Activated naive CD4-positive, alpha-beta T cell treated with anti-CD3 and anti-CD28 coated beads, Interleukin-2, amount 10 ng/mL, durations not matched to agents 7 days and 5 days (primary cell): ENCODE data around the gene SLC29A3.

Experiments
- CTCF ChIA-PET: fragments of 350-600 bp; sonication (Branson Sonifier 250); formaldehyde crosslinking; loops from one replicate; lab custom pipeline; 2021; ENCODE audit warnings: antibody characterized with exemption; lab: Charles Lee
- DNase-seq: peaks from one replicate; pipeline ENCODE4 v3.0.0-alpha.2; 2020
- H3K27ac Mint-ChIP-seq: one replicate; pipeline ENCODE4 v1.8.0; 2021; ENCODE audit warnings: mild to moderate bottlenecking, moderate library complexity, mixed read lengths
- H3K27me3 Mint-ChIP-seq: one replicate; pipeline ENCODE4 v1.8.0; 2021; ENCODE audit warnings: mild to moderate bottlenecking, mixed read lengths
- H3K36me3 Mint-ChIP-seq: one replicate; pipeline ENCODE4 v1.8.0; 2021; ENCODE audit warnings: mixed read lengths
- H3K4me1 Mint-ChIP-seq: one replicate; pipeline ENCODE4 v1.8.0; 2021; ENCODE audit warnings: mixed read lengths
- H3K4me3 Mint-ChIP-seq: one replicate; pipeline ENCODE4 v1.8.0; 2021; ENCODE audit warnings: mild to moderate bottlenecking, moderate library complexity, mixed read lengths
- H3K9me3 Mint-ChIP-seq: one replicate; pipeline ENCODE4 v1.8.0; 2021; ENCODE audit warnings: mixed read lengths

The SLC29A3 gene

GRCh38 chr10:71326464-71326881 lies 7.4 kb downstream of the SLC29A3 start:
- H3K9me3 Mint-ChIP-seq, result no peaks in the 10 kb centered on the region
- peaks cover 9% of the 10 kb centered on the region for H3K4me1 Mint-ChIP-seq
- H3K27me3 Mint-ChIP-seq, result no peaks in the 10 kb centered on the region
- no peak overlapping the region for H3K4me3 Mint-ChIP-seq
- CTCF ChIA-PET, result no interaction called here
- no peak for DNase-seq
- H3K36me3 Mint-ChIP-seq, result peaks cover 11% of the 10 kb centered on the region
- H3K27ac Mint-ChIP-seq, result no peak overlapping the region

DNA sequence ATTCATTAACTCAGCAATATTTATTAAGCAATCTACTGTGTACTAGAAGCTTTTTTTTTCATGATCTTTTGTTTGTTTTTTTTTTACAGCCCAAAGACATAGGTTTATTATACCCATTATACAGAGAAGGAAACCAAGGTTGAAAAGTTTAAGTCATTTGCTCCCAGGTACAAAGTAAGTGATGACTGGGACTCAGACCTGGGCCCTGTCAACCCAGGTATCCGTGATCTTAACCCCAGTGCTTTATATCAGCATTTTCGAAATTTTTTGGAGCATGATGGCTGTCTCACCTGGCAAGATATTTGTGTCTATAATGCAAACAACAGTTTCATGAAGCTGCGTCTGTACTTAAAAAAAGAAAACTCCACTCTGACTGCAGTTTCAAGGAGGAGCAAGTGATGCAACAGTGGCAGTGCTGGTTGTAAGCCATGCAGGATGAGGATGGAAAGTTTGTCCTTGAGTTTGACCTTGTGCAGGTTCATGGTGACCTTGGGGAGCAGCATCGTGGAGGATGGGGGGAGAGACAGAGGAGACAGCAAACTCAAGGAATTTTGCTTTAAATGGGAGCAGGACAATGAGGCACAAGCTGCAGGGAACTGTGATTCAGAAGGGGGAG lies 11.8 kb downstream of the SLC29A3 start:
- no peaks in the 10 kb centered on the region for H3K27me3 Mint-ChIP-seq
- H3K4me3 Mint-ChIP-seq, result no peak overlapping the region
- CTCF ChIA-PET, result interaction anchor here (2.0 kb wide), 1 partner anchor 12 kb away, joined by 4 read pairs; the partner anchor contains the start of gene SLC29A3
- H3K27ac Mint-ChIP-seq, result no peak overlapping the region
- H3K9me3 Mint-ChIP-seq, result no peaks in the 10 kb centered on the region
- H3K36me3 Mint-ChIP-seq, result no peaks in the 10 kb centered on the region
- H3K4me1 Mint-ChIP-seq, result no peaks in the 10 kb centered on the region
- DNase-seq, result no peak

GRCh38 chr10:71331736-71332135 lies 12.7 kb downstream of the SLC29A3 start:
- DNase-seq, result no peak
- CTCF ChIA-PET, result interaction anchor here (0.9 to 2.0 kb wide), 3 partner anchors 12 to 481 kb away, joined by 3 to 4 read pairs (median 3); partner anchors contain the start of gene SLC29A3
- H3K27me3 Mint-ChIP-seq, result no peaks in the 10 kb centered on the region
- no peaks in the 10 kb centered on the region for H3K4me1 Mint-ChIP-seq
- no peak overlapping the region for H3K27ac Mint-ChIP-seq
- H3K36me3 Mint-ChIP-seq, result no peaks in the 10 kb centered on the region
- H3K9me3 Mint-ChIP-seq, result no peaks in the 10 kb centered on the region
- no peak overlapping the region for H3K4me3 Mint-ChIP-seq

- no peak for DNase-seq
- no peaks in the 10 kb centered on the region for H3K4me1 Mint-ChIP-seq
- H3K27me3 Mint-ChIP-seq, result no peaks in the 10 kb centered on the region
- no peak overlapping the region for H3K27ac Mint-ChIP-seq
- H3K9me3 Mint-ChIP-seq, result no peaks in the 10 kb centered on the region
- no peak overlapping the region for H3K4me3 Mint-ChIP-seq
- H3K36me3 Mint-ChIP-seq, result no peaks in the 10 kb centered on the region
- CTCF ChIA-PET, result interaction anchor here (0.9 to 2.0 kb wide), 3 partner anchors 11 to 480 kb away, joined by 3 to 4 read pairs (median 3); partner anchors contain the start of gene SLC29A3
Measured at GRCh38 chr10:71332466-71332865, 13.4 kb downstream of the SLC29A3 start.

DNA sequence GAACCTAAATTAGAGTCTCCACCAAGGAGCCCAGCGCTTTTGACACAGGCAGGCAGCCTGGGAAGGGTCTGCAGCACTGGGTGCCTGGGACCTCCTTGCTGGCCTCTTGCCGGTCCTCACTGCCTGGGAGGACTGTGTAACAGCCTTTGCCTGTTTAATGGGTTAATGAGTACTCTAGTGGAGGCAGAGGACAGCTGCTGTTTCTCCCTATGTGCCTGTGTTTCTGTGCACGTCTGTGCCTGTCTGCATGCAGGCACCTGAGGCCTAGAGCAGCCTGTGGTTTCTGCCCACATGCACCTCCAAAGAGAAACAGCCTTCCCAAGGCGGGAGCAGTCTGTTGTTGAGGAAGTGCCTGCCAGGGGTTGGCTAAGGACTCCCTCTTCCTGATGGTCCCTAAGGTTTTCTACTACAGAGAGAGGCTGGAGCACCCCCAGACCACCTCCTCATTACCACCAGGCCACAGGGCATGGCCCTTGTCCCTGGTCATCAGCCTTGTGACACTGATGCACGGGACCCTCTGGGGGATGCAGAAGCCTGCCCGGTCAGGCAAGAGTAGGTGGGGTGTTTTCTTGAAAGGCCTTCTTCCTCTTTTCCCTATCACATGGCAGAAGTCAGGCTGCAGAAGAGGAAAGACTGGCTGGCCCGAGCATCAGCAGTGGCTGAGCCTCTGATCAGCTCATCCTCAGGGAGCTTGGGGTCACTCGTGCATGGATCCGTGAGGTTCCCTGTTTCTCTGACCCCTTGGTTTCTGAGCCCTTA lies 14.2 kb downstream of the SLC29A3 start:
- no peak overlapping the region for H3K27ac Mint-ChIP-seq
- H3K4me3 Mint-ChIP-seq, result no peak overlapping the region
- DNase-seq, result no peak
- H3K9me3 Mint-ChIP-seq, result no peaks in the 10 kb centered on the region
- no peaks in the 10 kb centered on the region for H3K36me3 Mint-ChIP-seq
- CTCF ChIA-PET, result no interaction called here
- no peaks in the 10 kb centered on the region for H3K4me1 Mint-ChIP-seq
- H3K27me3 Mint-ChIP-seq, result no peaks in the 10 kb centered on the region

- CTCF ChIA-PET, result interaction anchor here (1.3 kb wide), 1 partner anchor 374 kb away, joined by 4 read pairs; no protein-coding TSS in a partner anchor
- Mint-ChIP-seq H3K27ac (no peak overlapping the region), H3K4me1 (no peaks in the 10 kb centered on the region), H3K4me3 (no peak overlapping the region), H3K27me3 (no peaks in the 10 kb centered on the region), H3K36me3 (no peaks in the 10 kb centered on the region), H3K9me3 (no peaks in the 10 kb centered on the region)
- no peak for DNase-seq
Measured at GRCh38 chr10:71334221-71334791, 15.2 kb downstream of the SLC29A3 start.

GRCh38 chr10:71335173-71335708 lies 16.2 kb downstream of the SLC29A3 start:
- H3K27me3 Mint-ChIP-seq, result no peaks in the 10 kb centered on the region

DNA sequence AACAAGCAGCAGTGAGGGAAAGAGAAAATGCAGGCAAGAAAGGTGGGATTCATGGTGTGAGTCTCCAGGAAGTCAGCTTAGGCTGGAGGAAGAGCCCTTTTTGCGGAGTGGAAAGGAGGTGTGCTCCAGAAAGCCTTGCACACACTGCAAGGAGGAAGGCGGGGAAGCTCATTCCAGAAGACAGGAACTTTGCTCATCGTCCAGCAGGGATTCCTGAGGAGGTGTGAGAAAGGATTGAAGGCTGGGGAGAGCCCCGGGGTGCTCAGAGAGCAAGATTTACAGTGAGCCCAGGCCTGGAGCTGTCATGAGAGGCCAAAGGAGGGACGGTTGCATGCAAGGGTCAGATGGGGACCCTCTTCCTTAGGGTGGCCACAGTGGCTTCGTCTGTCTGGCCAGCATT lies 17.6 kb downstream of the SLC29A3 start:
- no peaks in the 10 kb centered on the region for H3K4me1 Mint-ChIP-seq
- no peaks in the 10 kb centered on the region for H3K36me3 Mint-ChIP-seq
- no peak overlapping the region for H3K27ac Mint-ChIP-seq
- CTCF ChIA-PET, result no interaction called here
- no peak overlapping the region for H3K4me3 Mint-ChIP-seq
- H3K27me3 Mint-ChIP-seq, result no peaks in the 10 kb centered on the region
- no peaks in the 10 kb centered on the region for H3K9me3 Mint-ChIP-seq
- DNase-seq, result no peak

More at GRCh38 chr10:71335173-71335708, 16.2 kb downstream of the SLC29A3 start:
- H3K27ac Mint-ChIP-seq, result no peak overlapping the region
- H3K4me3 Mint-ChIP-seq, result no peak overlapping the region
- H3K4me1 Mint-ChIP-seq, result no peaks in the 10 kb centered on the region
- CTCF ChIA-PET, result interaction anchor here (0.8 to 1.3 kb wide), 2 partner anchors 15 to 373 kb away, joined by 3 to 4 read pairs; no protein-coding TSS in a partner anchor
- no peak for DNase-seq
- H3K9me3 Mint-ChIP-seq, result no peaks in the 10 kb centered on the region
- H3K36me3 Mint-ChIP-seq, result no peaks in the 10 kb centered on the region

GRCh38 chr10:71337219-71337701 lies 18.2 kb downstream of the SLC29A3 start:
- CTCF ChIA-PET, result no interaction called here

DNA sequence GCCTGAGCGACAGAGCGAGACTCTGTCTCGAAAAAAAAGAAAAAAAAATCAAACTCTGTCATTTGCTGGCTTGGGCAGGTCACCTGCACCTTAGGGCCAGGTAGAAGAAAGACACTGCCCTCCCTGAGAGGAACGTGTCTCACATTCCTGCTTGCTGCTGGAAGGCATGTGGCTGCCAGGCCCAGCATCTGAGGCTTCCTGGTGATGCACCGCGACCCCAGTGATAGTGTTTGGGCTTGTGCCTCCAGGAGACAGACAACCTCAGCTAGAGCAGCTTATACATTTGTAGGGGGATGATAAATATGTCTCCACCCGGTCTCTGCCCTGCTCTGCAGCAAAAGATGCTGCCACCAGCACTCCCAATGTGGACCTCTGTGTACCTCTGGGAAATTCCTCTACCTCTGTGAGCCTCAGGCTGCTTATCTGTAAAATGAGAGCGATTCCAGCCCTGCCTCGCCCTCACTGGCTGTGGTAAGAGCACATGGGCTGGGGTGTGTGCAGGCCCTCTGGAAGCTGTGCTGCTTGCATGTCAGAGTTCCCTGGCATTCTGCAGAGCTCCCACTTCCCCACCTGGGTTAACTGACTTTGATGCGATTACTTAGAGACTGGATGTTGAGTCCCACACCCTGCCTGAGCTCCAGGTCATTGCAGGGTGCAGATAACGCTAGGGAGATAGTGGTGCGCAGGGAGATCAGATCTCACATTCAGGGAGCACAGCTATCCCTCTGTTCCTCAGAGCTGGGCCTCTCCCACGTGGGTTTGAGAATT lies 19.9 kb downstream of the SLC29A3 start:
- H3K4me1 Mint-ChIP-seq, result no peaks in the 10 kb centered on the region
- no peaks in the 10 kb centered on the region for H3K27me3 Mint-ChIP-seq
- H3K27ac Mint-ChIP-seq, result no peak overlapping the region
- CTCF ChIA-PET, result interaction anchor here (0.6 to 1.1 kb wide), 2 partner anchors 231 to 271 kb away, joined by 3 read pairs; no protein-coding TSS in a partner anchor
- no peak overlapping the region for H3K4me3 Mint-ChIP-seq
- no peaks in the 10 kb centered on the region for H3K36me3 Mint-ChIP-seq
- DNase-seq, result no peak
- no peaks in the 10 kb centered on the region for H3K9me3 Mint-ChIP-seq

More at GRCh38 chr10:71337219-71337701, 18.2 kb downstream of the SLC29A3 start:
- H3K9me3 Mint-ChIP-seq, result no peaks in the 10 kb centered on the region
- no peaks in the 10 kb centered on the region for H3K36me3 Mint-ChIP-seq
- no peak overlapping the region for H3K4me3 Mint-ChIP-seq
- H3K27ac Mint-ChIP-seq, result no peak overlapping the region
- no peak for DNase-seq
- no peaks in the 10 kb centered on the region for H3K4me1 Mint-ChIP-seq
- no peaks in the 10 kb centered on the region for H3K27me3 Mint-ChIP-seq

- DNase-seq, result no peak
- H3K36me3 Mint-ChIP-seq, result no peaks in the 10 kb centered on the region
- H3K27ac Mint-ChIP-seq, result no peak overlapping the region
- CTCF ChIA-PET, result interaction anchor here (1.0 to 1.4 kb wide), 4 partner anchors 26 to 556 kb away, joined by 3 to 4 read pairs (median 3); no protein-coding TSS in a partner anchor
- H3K27me3 Mint-ChIP-seq, result no peaks in the 10 kb centered on the region
- no peak overlapping the region for H3K4me3 Mint-ChIP-seq
- H3K4me1 Mint-ChIP-seq, result no peaks in the 10 kb centered on the region
- no peaks in the 10 kb centered on the region for H3K9me3 Mint-ChIP-seq
Measured at GRCh38 chr10:71339796-71340589, 20.9 kb downstream of the SLC29A3 start.

DNA sequence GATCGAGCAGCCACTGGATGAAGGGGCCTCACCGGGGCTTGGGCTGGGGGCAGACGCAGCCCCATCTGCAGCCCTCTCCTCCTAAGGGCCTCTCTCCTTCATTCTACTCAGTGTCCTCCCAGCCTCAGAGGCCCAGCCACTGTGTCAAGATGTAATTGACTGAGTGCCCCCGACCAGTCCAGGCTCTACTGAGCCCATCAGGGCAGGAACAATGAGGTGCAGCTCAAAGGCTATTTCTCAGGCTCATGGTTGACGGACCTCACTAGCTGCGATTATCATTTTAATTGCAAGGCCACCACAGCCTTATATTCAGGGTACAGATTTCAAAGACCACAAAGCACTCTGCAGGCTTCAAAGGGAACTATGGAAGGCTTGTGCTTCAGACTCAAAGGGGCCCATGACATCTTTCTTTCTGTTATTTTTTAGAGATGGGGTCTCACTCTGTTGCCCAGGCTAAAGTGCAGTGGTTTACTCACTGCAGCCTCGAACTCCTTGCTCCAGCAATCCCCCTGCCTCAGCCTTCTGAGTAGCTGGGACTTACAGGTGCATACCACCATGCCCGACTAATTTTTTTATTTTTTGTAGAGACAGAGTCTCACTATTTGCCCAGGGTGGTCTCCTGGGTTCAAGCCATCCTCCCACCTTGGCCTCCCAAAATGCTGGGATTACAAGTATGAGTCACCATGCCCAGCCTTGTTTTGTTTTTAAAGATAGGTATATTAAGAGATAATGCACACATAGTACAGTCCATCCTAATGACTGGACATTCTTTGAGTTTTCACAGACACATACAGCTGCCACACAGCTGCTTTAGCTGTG lies 23.7 kb downstream of the SLC29A3 start:
- no peak overlapping the region for H3K4me3 Mint-ChIP-seq
- H3K36me3 Mint-ChIP-seq, result no peaks in the 10 kb centered on the region
- no peak for DNase-seq
- H3K4me1 Mint-ChIP-seq, result no peaks in the 10 kb centered on the region
- H3K9me3 Mint-ChIP-seq, result no peaks in the 10 kb centered on the region
- CTCF ChIA-PET, result interaction anchor here (0.9 kb wide), 1 partner anchor 13 kb away, joined by 4 read pairs; no protein-coding TSS in a partner anchor
- no peak overlapping the region for H3K27ac Mint-ChIP-seq
- no peaks in the 10 kb centered on the region for H3K27me3 Mint-ChIP-seq
